ENCODE results near the gene FAM83F. TPM values are rescaled to one million over a fixed set of nuclear protein-coding genes. Genes with fewer than 3 reads are reported as not detected.

Gene FAM83F
- total RNA-seq, 3 donors from 2014 or later = 15.8 to 48.0 (median 35.0) TPM

- ATAC-seq (no peak), DNase-seq (no peak)
- Histone ChIP-seq H3K9me3 (no peaks in the 10 kb centered on the region), H3K4me3 (no peak overlapping the region), H3K36me3 (ENCODE audit: low read depth) (no peaks in the 10 kb centered on the region), H3K4me1 (ENCODE audit: low read depth) (peaks cover under 1% of the 10 kb centered on the region)
- TF ChIP-seq CTCF (IDR thresholded peaks at IDR 0.05) = no peak
- intact Hi-C loops (cut with DNase I, micrococcal nuclease) = no loop called here
These were observed 75.9 kb downstream of the FAM83F start for GRCh38 chr22:40070701-40071100.

- no peak for ATAC-seq
- intact Hi-C loops (cut with DNase I, micrococcal nuclease) = no loop called here
- Histone ChIP-seq H3K4me1 (ENCODE audit: low read depth) (no peaks in the 10 kb centered on the region), H3K9me3 (no peaks in the 10 kb centered on the region), H3K4me3 (no peak overlapping the region), H3K36me3 (ENCODE audit: low read depth) (no peaks in the 10 kb centered on the region)
- no peak for TF ChIP-seq CTCF (IDR thresholded peaks at IDR 0.05)
- DNase-seq = no peak
These were observed 77.0 kb downstream of the FAM83F start for GRCh38 chr22:40071720-40072119.

GRCh38 chr22:40076702-40077645, 82.2 kb downstream of the FAM83F start:
- no peak for DNase-seq
- Histone ChIP-seq H3K36me3 (ENCODE audit: low read depth) (no peaks in the 10 kb centered on the region), H3K9me3 (no peaks in the 10 kb centered on the region), H3K4me1 (ENCODE audit: low read depth) (no peaks in the 10 kb centered on the region), H3K4me3 (no peak overlapping the region)
- ATAC-seq = no peak
- intact Hi-C loops (cut with DNase I, micrococcal nuclease) = no loop called here
- TF ChIP-seq CTCF (IDR thresholded peaks at IDR 0.05) = no peak

- intact Hi-C loops (cut with DNase I, micrococcal nuclease) = no loop called here
- ATAC-seq = no peak
- TF ChIP-seq CTCF (IDR thresholded peaks at IDR 0.05) = no peak
- no peak overlapping the region for H3K4me3 ChIP-seq
- H3K36me3 ChIP-seq (ENCODE audit: low read depth) = no peaks in the 10 kb centered on the region
- no peaks in the 10 kb centered on the region for H3K9me3 ChIP-seq
- H3K4me1 ChIP-seq (ENCODE audit: low read depth) = no peaks in the 10 kb centered on the region
- no peak for DNase-seq
These were observed 82.9 kb downstream of the FAM83F start for GRCh38 chr22:40077646-40078016.

- DNase-seq = no peak
- H3K36me3 ChIP-seq (ENCODE audit: low read depth) = no peaks in the 10 kb centered on the region
- H3K4me3 ChIP-seq = no peak overlapping the region
- TF ChIP-seq CTCF (IDR thresholded peaks at IDR 0.05) = no peak
- intact Hi-C loops (cut with DNase I, micrococcal nuclease) = no loop called here
- no peaks in the 10 kb centered on the region for H3K9me3 ChIP-seq
- ATAC-seq = no peak
- no peaks in the 10 kb centered on the region for H3K4me1 ChIP-seq (ENCODE audit: low read depth)
These were observed 86.9 kb downstream of the FAM83F start for GRCh38 chr22:40081662-40082061.

Measured in mucosa of descending colon (tissue), 3 donors.